Neural progenitor cell (in vitro differentiated cells): ENCODE data around the gene GON4L.

Source experiments
- EZH2phosphoT487 ChIP-seq: fragments of 200-600 bp; sonication (generic); IDR thresholded peaks from 2 replicates; pipeline ENCODE4 v1.6.1; 2017; ENCODE audit warnings: antibody characterized with exemption
- TF ChIP-seq, protein P1 (sequence below): fragments of 200-600 bp; sonication (generic); IDR thresholded peaks from 2 replicates; pipeline ENCODE4 v1.5.1; 2017; ENCODE audit warnings: antibody characterized with exemption, mild to moderate bottlenecking

DNA sequence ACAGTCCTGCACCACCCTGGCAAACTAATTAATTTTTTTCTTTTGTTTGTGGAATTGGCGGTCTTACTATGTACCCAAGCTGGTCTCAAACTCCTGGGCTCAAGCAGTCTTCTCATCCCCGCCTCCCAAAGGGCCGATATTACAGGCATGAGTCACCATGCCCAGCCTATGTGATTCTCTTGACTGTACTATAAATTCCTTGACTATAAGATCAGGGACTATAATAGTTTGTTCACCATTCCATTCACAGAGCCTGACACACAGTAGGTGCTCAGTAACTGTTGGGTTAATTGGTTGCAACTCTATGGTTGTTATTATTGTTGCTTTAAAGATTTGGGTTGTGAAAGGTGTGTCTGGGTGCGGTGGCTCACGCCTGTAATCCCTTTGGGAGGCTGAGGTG lies 150.9 kb downstream of the GON4L start:
- TF ChIP-seq EZH2phosphoT487: no peak
- TF ChIP-seq, protein P1, sequence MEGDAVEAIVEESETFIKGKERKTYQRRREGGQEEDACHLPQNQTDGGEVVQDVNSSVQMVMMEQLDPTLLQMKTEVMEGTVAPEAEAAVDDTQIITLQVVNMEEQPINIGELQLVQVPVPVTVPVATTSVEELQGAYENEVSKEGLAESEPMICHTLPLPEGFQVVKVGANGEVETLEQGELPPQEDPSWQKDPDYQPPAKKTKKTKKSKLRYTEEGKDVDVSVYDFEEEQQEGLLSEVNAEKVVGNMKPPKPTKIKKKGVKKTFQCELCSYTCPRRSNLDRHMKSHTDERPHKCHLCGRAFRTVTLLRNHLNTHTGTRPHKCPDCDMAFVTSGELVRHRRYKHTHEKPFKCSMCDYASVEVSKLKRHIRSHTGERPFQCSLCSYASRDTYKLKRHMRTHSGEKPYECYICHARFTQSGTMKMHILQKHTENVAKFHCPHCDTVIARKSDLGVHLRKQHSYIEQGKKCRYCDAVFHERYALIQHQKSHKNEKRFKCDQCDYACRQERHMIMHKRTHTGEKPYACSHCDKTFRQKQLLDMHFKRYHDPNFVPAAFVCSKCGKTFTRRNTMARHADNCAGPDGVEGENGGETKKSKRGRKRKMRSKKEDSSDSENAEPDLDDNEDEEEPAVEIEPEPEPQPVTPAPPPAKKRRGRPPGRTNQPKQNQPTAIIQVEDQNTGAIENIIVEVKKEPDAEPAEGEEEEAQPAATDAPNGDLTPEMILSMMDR: no peak
